ENCODE measurements around the gene SEZ6L2.

Gene SEZ6L2

DNA sequence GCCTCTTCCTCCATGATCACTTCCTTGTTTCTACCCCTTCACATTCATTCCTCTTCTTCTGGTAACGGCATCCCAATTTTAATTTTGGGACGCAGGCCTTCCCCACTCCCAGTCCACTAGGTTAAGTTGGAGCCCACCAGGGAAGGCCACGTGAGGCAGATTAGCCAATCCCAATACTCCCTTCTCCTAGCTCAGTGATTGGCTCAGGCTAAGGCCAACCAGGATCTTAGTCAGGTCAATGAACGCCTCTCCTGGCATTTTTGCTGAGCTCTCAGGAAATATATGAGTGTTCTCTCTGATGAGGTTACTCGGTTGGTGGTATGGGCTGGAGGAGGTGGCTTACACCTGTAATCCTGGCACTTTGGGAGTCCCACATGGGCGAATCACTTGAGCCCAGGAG is 15.4 kb downstream of the SEZ6L2 start:
- no peak for TF ChIP-seq POLR2AphosphoS5 (IDR thresholded peaks at IDR 0.05; ENCODE audit: borderline replicate concordance, low read depth, low read length)
- no peak for TF ChIP-seq FOXP2 (optimal IDR thresholded peaks at IDR 0.05; ENCODE audit: control extremely low read depth, extremely low read length, insufficient read depth)
- TF ChIP-seq EZH2 (IDR thresholded peaks at IDR 0.05), result no peak
- H3K36me3 ChIP-seq (ENCODE audit: insufficient read depth, low read length), result no peaks in the 10 kb centered on the region
- no peak overlapping the region for H3K27ac ChIP-seq
- no peak overlapping the region for H3K4me3 ChIP-seq
- DNase-seq (ENCODE audit: low read depth, low spot score), result no peak
- H3K9ac ChIP-seq (ENCODE audit: insufficient read length), result no peak overlapping the region
- H3K9me3 ChIP-seq (ENCODE audit: low read depth, low read length), result no peaks in the 10 kb centered on the region

- TF ChIP-seq EZH2 (IDR thresholded peaks at IDR 0.05) (no peak), POLR2AphosphoS5 (IDR thresholded peaks at IDR 0.05; ENCODE audit: borderline replicate concordance, low read depth, low read length) (no peak), FOXP2 (optimal IDR thresholded peaks at IDR 0.05; ENCODE audit: control extremely low read depth, extremely low read length, insufficient read depth) (no peak)
- Histone ChIP-seq H3K36me3 (ENCODE audit: insufficient read depth, low read length) (no peaks in the 10 kb centered on the region), H3K9me3 (ENCODE audit: low read depth, low read length) (no peaks in the 10 kb centered on the region), H3K9ac (ENCODE audit: insufficient read length) (no peak overlapping the region), H3K27ac (no peak overlapping the region), H3K4me3 (no peak overlapping the region)
- no peak for DNase-seq (ENCODE audit: low read depth, low spot score)
Observed at GRCh38 chr16:29881050-29881449, 18.3 kb downstream of the SEZ6L2 start.

DNA sequence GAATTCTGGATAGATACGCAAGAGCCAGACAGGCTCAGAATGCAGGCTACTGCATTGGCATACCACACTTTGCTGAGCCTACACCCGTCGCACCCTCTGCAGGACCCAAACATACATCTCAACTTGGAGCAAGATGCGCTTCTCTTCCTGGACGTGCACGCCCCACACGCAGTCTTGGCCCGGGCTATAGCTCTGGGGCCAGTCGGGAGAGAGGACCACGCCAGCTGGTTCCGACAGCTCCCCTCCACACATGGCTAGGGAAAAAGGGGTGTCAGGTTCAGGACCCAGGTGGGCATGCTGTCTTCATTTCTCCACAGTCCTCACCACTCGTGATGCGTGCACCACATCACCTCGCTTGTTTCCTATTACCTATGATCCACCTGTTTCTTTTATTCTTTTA is 21.2 kb downstream of the SEZ6L2 start:
- H3K4me3 ChIP-seq, result no peak overlapping the region; the same call in 1 of the 2 replicates
- no peak overlapping the region for H3K27ac ChIP-seq
- DNase-seq (ENCODE audit: low read depth, low spot score), result no peak
- H3K9me3 ChIP-seq (ENCODE audit: low read depth, low read length), result no peaks in the 10 kb centered on the region
- no peak for TF ChIP-seq EZH2 (IDR thresholded peaks at IDR 0.05)
- TF ChIP-seq POLR2AphosphoS5 (IDR thresholded peaks at IDR 0.05; ENCODE audit: borderline replicate concordance, low read depth, low read length), result no peak
- TF ChIP-seq FOXP2 (optimal IDR thresholded peaks at IDR 0.05; ENCODE audit: control extremely low read depth, extremely low read length, insufficient read depth), result no peak
- no peak overlapping the region for H3K9ac ChIP-seq (ENCODE audit: insufficient read length)
- H3K36me3 ChIP-seq (ENCODE audit: insufficient read depth, low read length), result no peaks in the 10 kb centered on the region

- Histone ChIP-seq H3K36me3 (ENCODE audit: insufficient read depth, low read length) (no peaks in the 10 kb centered on the region), H3K27ac (no peak overlapping the region), H3K4me3 (peak overlapping the region; percentile 62), H3K9ac (ENCODE audit: insufficient read length) (no peak overlapping the region), H3K9me3 (ENCODE audit: low read depth, low read length) (no peaks in the 10 kb centered on the region)
- no peak for TF ChIP-seq FOXP2 (optimal IDR thresholded peaks at IDR 0.05; ENCODE audit: control extremely low read depth, extremely low read length, insufficient read depth)
- peak; percentile 51 for DNase-seq (ENCODE audit: low read depth, low spot score)
Observed at GRCh38 chr16:29877266-29877961, 21.9 kb downstream of the SEZ6L2 start.

DNA sequence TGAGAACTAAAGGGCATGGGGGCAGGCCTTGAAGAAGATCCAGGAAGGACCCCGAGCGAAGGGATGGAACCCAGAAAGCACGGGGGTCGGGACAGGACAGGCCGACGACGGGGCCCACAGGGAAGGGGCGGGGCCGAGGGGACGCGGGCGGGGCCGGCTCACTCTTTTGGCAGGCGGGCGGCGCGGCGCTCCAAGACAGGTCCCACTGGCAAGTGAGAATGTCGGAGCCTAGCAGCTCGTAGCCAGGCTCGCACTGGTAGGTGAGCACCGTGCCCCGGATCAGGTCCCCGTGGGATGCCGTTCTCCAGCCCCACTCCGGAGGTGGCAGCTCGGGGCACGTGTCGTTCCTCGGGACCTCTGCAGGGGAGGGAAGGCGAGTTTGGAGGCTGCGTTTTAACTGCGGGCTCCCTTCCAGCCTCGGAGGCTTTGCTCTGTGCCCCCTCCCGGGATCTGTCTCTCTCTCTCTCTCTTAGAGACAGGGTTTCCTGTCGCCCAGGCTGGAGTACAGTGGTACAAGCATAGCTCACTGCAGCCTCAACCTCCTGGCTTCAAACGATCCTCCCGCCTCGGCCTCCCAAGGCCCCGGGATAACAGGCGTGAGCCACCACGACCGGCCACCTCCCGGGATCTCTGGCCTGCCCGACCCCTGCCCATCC is 22.6 kb downstream of the SEZ6L2 start:
- DNase-seq (ENCODE audit: low read depth, low spot score), result no peak

DNA sequence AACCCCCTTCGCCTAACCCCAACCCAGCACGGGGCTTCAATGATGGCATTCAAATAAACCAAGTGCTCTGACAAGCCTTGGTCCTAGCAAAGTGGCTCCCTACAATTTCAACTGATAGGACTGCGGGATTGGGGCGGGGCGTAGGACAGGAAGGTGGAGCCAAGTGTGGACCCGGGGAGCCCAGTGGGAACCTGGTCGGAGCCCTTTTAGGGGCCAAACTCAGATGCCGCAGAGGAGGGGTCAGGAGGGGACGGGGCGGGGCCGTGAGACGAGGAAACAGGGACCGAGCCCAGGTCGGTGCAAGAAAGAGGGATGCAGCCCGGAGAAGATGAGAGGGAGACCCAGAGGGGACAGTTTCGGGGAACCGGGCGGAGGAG is 23.1 kb downstream of the SEZ6L2 start:
- H3K9me3 ChIP-seq (ENCODE audit: low read depth, low read length), result no peaks in the 10 kb centered on the region
- no peak overlapping the region for H3K27ac ChIP-seq
- no peak for DNase-seq (ENCODE audit: low read depth, low spot score)
- TF ChIP-seq FOXP2 (optimal IDR thresholded peaks at IDR 0.05; ENCODE audit: control extremely low read depth, extremely low read length, insufficient read depth) (no peak), EZH2 (IDR thresholded peaks at IDR 0.05) (no peak), POLR2AphosphoS5 (IDR thresholded peaks at IDR 0.05; ENCODE audit: borderline replicate concordance, low read depth, low read length) (no peak)
- no peaks in the 10 kb centered on the region for H3K36me3 ChIP-seq (ENCODE audit: insufficient read depth, low read length)
- H3K9ac ChIP-seq (ENCODE audit: insufficient read length), result no peak overlapping the region
- H3K4me3 ChIP-seq, result no peak overlapping the region

More for the DNA sequence above, 22.6 kb downstream of the SEZ6L2 start:
- TF ChIP-seq FOXP2 (optimal IDR thresholded peaks at IDR 0.05; ENCODE audit: control extremely low read depth, extremely low read length, insufficient read depth) (no peak), EZH2 (IDR thresholded peaks at IDR 0.05) (no peak), POLR2AphosphoS5 (IDR thresholded peaks at IDR 0.05; ENCODE audit: borderline replicate concordance, low read depth, low read length) (no peak)
- Histone ChIP-seq H3K9me3 (ENCODE audit: low read depth, low read length) (no peaks in the 10 kb centered on the region), H3K9ac (ENCODE audit: insufficient read length) (no peak overlapping the region), H3K27ac (no peak overlapping the region), H3K36me3 (ENCODE audit: insufficient read depth, low read length) (no peaks in the 10 kb centered on the region), H3K4me3 (peak overlapping the region; percentile 62)

DNA sequence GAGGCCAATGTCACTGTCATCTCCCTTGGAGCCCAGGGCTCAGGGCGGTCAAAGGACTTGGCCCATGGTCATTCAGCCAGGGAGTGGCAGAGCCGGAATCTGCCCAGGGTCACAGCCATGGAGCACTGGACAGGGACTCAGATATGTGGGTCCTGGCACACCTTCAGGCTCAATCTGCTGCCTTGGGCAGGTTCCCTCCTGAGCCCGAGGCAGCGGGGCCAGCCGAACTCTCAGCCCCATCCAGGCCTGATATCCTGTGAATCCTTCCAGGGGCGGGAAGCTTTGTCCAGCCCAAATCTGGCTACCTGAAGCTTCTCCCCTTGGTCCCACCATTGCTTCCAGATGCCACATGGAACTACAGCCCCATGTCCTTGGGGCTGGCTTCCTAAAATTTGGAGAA is 24.1 kb downstream of the SEZ6L2 start:
- DNase-seq (ENCODE audit: low read depth, low spot score), result no peak
- Histone ChIP-seq H3K36me3 (ENCODE audit: insufficient read depth, low read length) (no peaks in the 10 kb centered on the region), H3K9ac (ENCODE audit: insufficient read length) (no peak overlapping the region), H3K9me3 (ENCODE audit: low read depth, low read length) (no peaks in the 10 kb centered on the region), H3K27ac (no peak overlapping the region), H3K4me3 (no peak overlapping the region)
- TF ChIP-seq FOXP2 (optimal IDR thresholded peaks at IDR 0.05; ENCODE audit: control extremely low read depth, extremely low read length, insufficient read depth) (no peak), EZH2 (IDR thresholded peaks at IDR 0.05) (no peak), POLR2AphosphoS5 (IDR thresholded peaks at IDR 0.05; ENCODE audit: borderline replicate concordance, low read depth, low read length) (no peak)

GRCh38 chr16:29873319-29873718 is 26.0 kb downstream of the SEZ6L2 start:
- no peak for TF ChIP-seq POLR2AphosphoS5 (IDR thresholded peaks at IDR 0.05; ENCODE audit: borderline replicate concordance, low read depth, low read length)
- no peak for TF ChIP-seq FOXP2 (optimal IDR thresholded peaks at IDR 0.05; ENCODE audit: control extremely low read depth, extremely low read length, insufficient read depth)
- TF ChIP-seq EZH2 (IDR thresholded peaks at IDR 0.05), result no peak
- no peak for DNase-seq (ENCODE audit: low read depth, low spot score)
- H3K36me3 ChIP-seq (ENCODE audit: insufficient read depth, low read length), result no peaks in the 10 kb centered on the region
- H3K4me3 ChIP-seq, result no peak overlapping the region
- no peaks in the 10 kb centered on the region for H3K9me3 ChIP-seq (ENCODE audit: low read depth, low read length)
- no peak overlapping the region for H3K9ac ChIP-seq (ENCODE audit: insufficient read length)
- H3K27ac ChIP-seq, result no peak overlapping the region

Measured in SK-N-MC (cell line).